Natural killer cell treated with Interleukin-12 subunit alpha and Interleukin-12 subunit beta and Interleukin-15 and Interleukin-18, amount 100 ng/mL, for 72 hours (primary cell): ENCODE data around the gene LRPAP1. TPM values are rescaled to one million over a fixed set of nuclear protein-coding genes. Genes with fewer than 3 reads are reported as not detected.
"Not testable (repeated sequence)": the region's sequence is repeated elsewhere in the genome, so short reads cannot be mapped to it uniquely, and the experiment has no call there.

Experiments
- ATAC-seq, 2 donors: fragments of 150-1000 bp; cut with Tn5 transposase in 1 of 2; sonication (Bioruptor Pico), chemical (Tn5 transposase) in 1 of 2; 2 replicates each; pipeline ENCODE4 v1.10.0; 2021
- DNase-seq: peaks from one replicate; pipeline ENCODE4 v3.0.0; 2022; ENCODE audit warnings: low spot score
- H3K27ac Mint-ChIP-seq, 2 donors: 1 replicate in 1 of 2; 2 replicates in 1 of 2; pipeline ENCODE4 v1.8.0; 2022; ENCODE audit warnings: mixed read lengths in 2 of 2, mild to moderate bottlenecking in 1 of 2, moderate library complexity in 1 of 2
- H3K27me3 Mint-ChIP-seq, 2 donors: 1 replicate in 1 of 2; 2 replicates in 1 of 2; pipeline ENCODE4 v1.8.0; 2022; ENCODE audit warnings: mixed read lengths in 2 of 2
- H3K36me3 Mint-ChIP-seq: one replicate; pipeline ENCODE4 v1.8.0; 2022; ENCODE audit warnings: mixed read lengths
- H3K4me1 Mint-ChIP-seq, 2 donors: 1 replicate in 1 of 2; 2 replicates in 1 of 2; pipeline ENCODE4 v1.8.0; 2022; ENCODE audit warnings: low read depth in 2 of 2, mixed read lengths in 2 of 2, mild to moderate bottlenecking in 1 of 2
- H3K4me3 Mint-ChIP-seq: one replicate; pipeline ENCODE4 v1.8.0; 2022; ENCODE audit warnings: mixed read lengths
- H3K9me3 Mint-ChIP-seq: 2 replicates; pipeline ENCODE4 v1.8.0; 2022; ENCODE audit warnings: mixed read lengths
- total RNA-seq, 2 donors: library from RNA; stranded (reverse); gene quantifications; one replicate each; pipeline ENCODE4 v1.2.3, GENCODE V29; 2022

LRPAP1 gene
- 100 to 1,000 TPM; 101 to 118 TPM for total RNA-seq

- ATAC-seq: peak; percentile 96 to 97
- Mint-ChIP-seq H3K9me3 (no peaks in the 10 kb centered on the region), H3K27ac (peak within 1 kb of the TSS; percentile 77 to 93), H3K27me3 (peaks cover 5 to 10% of the 10 kb centered on the region in 2 donors), H3K36me3 (no peaks in the 10 kb centered on the region), H3K4me1 (peaks cover 25 to 31% of the 10 kb centered on the region in 2 donors), H3K4me3 (peak within 1 kb of the TSS; percentile 98)
- peak; percentile 92 for DNase-seq
These were observed at the start of gene LRPAP1 for GRCh38 chr4:3531879-3532750. TSS of gene LRPAP1 (minus strand) at chr4:3532422. CDS start at chr4:3532412, 10 bp downstream.

DNA sequence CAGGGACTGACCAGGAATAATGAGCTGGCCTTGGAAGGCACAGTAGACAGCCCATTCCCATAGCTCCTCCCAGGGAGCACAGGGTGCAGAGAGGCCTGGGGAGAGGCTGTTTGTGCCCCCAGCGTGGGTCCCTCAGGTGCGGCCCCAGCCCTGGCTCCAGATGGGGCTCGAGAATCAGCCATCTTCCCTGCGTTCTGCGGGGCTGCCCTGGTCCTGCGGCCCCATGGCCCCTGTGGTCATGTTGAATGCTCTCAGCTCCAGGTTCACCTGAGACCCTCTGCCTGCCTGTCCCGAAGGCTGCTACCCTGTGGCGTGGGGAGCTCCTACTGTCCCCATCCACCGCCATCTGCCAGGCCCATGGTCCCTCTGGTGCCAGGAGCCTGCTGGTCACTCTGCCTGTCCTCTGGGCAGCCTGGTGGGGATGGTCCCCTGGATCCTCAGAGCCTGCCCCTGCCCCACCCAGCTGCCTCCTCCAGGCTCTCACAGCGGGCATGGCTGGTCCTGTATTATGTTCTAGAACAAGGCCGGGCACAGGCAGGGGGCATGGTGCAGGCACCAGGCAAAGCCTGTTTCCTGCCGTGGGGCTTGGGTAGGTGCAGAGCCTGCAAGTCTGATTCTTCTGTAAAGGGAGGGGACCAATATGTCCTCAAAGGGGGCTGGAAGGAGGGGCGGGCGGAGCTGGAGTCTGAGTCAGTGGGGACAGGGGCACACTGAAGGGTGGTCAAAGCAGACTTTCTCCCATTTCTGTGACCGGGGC is 49.3 kb upstream of the LRPAP1 start:
- ATAC-seq: peak; percentile 15 to 30
- peaks cover 27 to 49% of the 10 kb centered on the region in 2 donors for H3K27me3 Mint-ChIP-seq
- not testable (repeated sequence) for H3K4me1 Mint-ChIP-seq, H3K4me3 Mint-ChIP-seq, H3K36me3 Mint-ChIP-seq, H3K9me3 Mint-ChIP-seq, DNase-seq, H3K27ac Mint-ChIP-seq

DNA sequence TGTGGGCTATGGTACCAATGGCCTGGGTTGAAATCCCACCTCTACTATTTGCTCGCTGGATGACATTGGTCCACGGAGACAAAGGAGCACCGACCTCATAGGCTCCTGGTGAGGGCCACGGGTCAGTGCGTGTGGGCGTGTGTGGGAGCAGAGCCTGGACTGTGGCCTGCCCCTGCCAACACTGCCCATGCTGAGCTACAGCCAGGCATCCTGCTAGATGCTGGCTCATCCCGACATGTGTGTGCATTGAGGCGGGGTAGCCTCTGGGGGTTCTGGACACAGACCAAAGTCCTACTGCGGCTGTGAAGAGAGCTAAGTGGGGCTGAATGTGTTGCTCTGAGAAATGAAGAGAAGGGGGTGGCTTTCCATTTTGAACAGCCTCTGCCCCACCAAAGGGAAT is 48.6 kb upstream of the LRPAP1 start:
- not testable (repeated sequence) for H3K36me3 Mint-ChIP-seq, H3K4me3 Mint-ChIP-seq, DNase-seq, H3K9me3 Mint-ChIP-seq, H3K27ac Mint-ChIP-seq, ATAC-seq, H3K4me1 Mint-ChIP-seq
- peaks cover 27 to 49% of the 10 kb centered on the region in 2 donors for H3K27me3 Mint-ChIP-seq

DNA sequence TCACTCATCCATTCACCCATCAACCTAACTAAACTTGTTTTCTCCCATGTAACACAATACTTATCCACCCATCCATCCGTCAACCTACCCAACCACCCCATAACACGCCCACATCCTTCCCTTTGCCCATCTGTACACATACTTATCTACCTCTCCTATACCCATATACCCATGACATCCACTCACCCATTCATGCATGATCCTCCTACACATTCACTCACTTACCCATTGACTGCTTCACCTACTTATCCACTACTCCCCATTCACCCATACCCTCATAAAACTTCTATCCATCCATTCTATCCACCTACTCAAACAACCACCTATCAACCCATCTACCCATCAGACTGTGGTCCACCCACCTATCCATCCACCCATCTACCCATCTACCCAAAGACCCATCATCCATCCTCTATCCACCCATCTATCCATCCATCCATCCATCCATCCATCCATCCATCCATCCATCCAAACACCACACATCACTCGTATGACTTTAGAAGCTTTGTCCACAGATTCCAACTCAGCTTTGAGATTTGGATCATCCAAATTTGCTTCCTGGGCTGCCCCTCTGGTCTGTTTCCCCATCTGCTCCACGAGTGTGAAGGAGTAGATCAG is 46.4 kb upstream of the LRPAP1 start:
- peaks cover 24 to 46% of the 10 kb centered on the region in 2 donors for H3K27me3 Mint-ChIP-seq
- H3K36me3 Mint-ChIP-seq, H3K4me3 Mint-ChIP-seq, H3K27ac Mint-ChIP-seq, DNase-seq, H3K9me3 Mint-ChIP-seq, H3K4me1 Mint-ChIP-seq, ATAC-seq: not testable (repeated sequence)

DNA sequence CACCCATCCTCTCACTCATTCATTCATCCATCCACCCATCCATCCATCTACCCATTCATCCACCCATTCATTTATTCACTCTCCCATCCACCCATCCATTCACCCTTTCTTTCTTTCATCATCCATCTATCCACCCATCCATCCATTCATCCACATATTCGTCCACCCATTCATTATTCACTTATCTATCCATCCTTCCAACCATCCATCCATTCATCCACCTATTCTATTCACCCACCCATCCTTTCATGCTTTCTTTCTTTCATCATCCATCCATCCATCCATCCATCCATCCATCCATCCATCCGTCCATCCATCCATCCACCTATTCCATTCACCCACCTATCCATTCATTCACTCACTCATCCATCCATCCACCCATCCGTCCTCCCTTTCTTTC is 45.8 kb upstream of the LRPAP1 start:
- not testable (repeated sequence) for DNase-seq, H3K9me3 Mint-ChIP-seq, H3K27ac Mint-ChIP-seq, ATAC-seq, H3K36me3 Mint-ChIP-seq, H3K4me1 Mint-ChIP-seq, H3K4me3 Mint-ChIP-seq
- H3K27me3 Mint-ChIP-seq: peaks cover 22 to 40% of the 10 kb centered on the region in 2 donors

- H3K4me1 Mint-ChIP-seq, H3K27ac Mint-ChIP-seq, DNase-seq, ATAC-seq, H3K4me3 Mint-ChIP-seq, H3K36me3 Mint-ChIP-seq, H3K9me3 Mint-ChIP-seq: not testable (repeated sequence)
- H3K27me3 Mint-ChIP-seq: peaks cover 19 to 34% of the 10 kb centered on the region in 2 donors
These were observed 45.1 kb upstream of the LRPAP1 start for GRCh38 chr4:3577208-3577892.

GRCh38 chr4:3576533-3577207 is 44.4 kb upstream of the LRPAP1 start:
- H3K4me1 Mint-ChIP-seq, H3K9me3 Mint-ChIP-seq, H3K27ac Mint-ChIP-seq, DNase-seq, H3K36me3 Mint-ChIP-seq, H3K4me3 Mint-ChIP-seq: not testable (repeated sequence)
- H3K27me3 Mint-ChIP-seq: peaks cover 19 to 32% of the 10 kb centered on the region in 2 donors
- ATAC-seq: peak in 1 of 2 donors; percentile 5

DNA sequence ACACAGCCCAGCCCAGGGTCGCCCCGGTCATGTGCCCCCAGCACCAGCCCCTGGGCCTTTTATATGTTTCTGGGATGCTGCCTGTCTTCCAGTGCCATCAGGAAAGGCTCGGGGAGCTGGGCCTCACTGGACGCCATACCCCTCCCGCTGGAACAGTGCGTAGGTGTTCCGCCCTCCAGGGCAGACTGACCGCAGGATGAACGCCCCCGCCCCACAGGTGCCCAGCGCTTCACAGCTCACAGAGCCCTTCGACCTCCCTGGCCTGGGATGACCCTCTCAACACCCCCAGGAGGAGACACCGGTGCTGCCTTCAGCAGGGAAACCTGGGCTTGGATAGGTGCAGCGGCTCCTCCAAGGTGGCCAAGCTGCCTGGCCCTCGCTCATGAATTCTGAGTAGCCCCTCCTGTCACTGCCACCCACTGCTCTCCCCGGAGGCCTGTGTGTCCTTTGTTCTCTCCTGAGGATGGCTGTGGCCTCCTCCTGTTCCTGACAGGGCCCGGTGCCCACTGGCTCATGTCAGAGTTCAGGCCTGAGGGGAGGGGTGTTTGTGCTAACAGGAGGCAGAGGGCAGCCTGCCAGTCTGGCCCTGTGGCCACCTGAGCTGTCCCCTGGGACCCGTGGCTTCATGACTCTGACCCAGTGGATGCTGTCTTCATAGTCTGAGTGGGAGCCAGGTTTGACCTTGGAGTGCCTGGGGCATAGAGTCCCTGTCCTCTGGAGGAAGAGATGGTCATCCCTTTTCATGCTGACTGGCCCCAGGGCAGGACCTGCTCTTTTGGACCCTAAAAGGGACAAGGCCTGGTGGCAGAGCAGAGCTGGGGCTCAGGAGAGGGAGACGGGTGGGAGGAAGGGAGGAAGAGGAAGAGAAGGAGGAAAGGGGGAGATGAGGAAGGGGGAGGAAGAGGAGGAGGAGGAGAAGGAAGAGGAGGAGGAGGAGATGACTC is 43.5 kb upstream of the LRPAP1 start:
- not testable (repeated sequence) for H3K4me3 Mint-ChIP-seq, DNase-seq, H3K36me3 Mint-ChIP-seq, H3K4me1 Mint-ChIP-seq, H3K27ac Mint-ChIP-seq, H3K9me3 Mint-ChIP-seq
- peak in 1 of 2 donors; percentile 22 for ATAC-seq
- H3K27me3 Mint-ChIP-seq: peaks cover 19 to 31% of the 10 kb centered on the region in 2 donors

DNA sequence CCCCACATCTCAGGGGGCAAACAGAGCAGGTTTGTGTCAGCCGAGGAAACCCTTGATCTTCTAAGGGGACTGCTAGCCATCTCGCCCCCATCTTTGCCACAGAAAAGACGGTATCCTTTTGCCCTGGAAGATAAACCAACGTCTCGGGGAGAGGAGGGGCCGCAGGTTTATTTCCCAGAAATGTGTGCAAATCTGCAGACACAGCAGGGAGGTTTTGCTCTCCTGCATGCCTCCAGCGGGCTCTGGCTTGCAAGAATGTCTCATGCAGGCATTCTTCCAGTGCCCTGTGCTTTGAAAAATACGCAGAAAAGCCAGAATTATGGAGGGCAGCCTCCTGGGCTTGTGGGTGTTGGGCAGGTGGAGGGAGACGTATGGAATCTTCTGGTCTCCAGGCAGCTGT is 42.6 kb upstream of the LRPAP1 start:
- not testable (repeated sequence) for ATAC-seq, H3K4me3 Mint-ChIP-seq, H3K36me3 Mint-ChIP-seq, H3K9me3 Mint-ChIP-seq, H3K4me1 Mint-ChIP-seq, H3K27ac Mint-ChIP-seq, DNase-seq
- peaks cover 11 to 23% of the 10 kb centered on the region in 2 donors for H3K27me3 Mint-ChIP-seq

DNA sequence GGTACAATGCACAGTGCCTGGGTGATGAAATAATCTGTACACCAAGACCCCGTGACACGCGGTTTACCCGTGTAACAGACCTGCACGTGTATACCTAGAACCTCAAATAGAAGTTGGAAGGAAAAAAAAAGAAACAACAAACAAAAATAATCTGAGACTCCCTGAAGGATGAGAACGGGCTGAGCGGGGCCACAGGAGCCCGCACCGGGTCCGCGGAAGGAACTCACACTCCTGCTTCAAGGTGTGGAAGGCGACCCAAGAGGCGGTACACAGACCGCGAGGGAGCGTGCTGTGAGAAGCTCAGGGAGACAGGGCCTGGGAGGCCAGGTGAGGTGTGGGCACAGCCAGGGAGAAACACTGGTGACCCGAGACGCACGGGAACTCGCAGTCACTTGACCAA is 42.1 kb upstream of the LRPAP1 start:
- H3K4me1 Mint-ChIP-seq, H3K36me3 Mint-ChIP-seq, ATAC-seq, H3K27ac Mint-ChIP-seq, DNase-seq, H3K9me3 Mint-ChIP-seq, H3K4me3 Mint-ChIP-seq: not testable (repeated sequence)
- peaks cover 11 to 18% of the 10 kb centered on the region in 2 donors for H3K27me3 Mint-ChIP-seq

- no peaks in the 10 kb centered on the region for H3K36me3 Mint-ChIP-seq
- peaks cover 4 to 5% of the 10 kb centered on the region in 2 donors for H3K27me3 Mint-ChIP-seq
- ATAC-seq (no peak), DNase-seq (no peak)
- no peaks in the 10 kb centered on the region for H3K4me1 Mint-ChIP-seq
- H3K4me3 Mint-ChIP-seq: no peak overlapping the region
- no peaks in the 10 kb centered on the region for H3K9me3 Mint-ChIP-seq
- H3K27ac Mint-ChIP-seq: no peak overlapping the region
These were observed 40.9 kb upstream of the LRPAP1 start for GRCh38 chr4:3573131-3573530.

GRCh38 chr4:3572363-3572762 is 40.1 kb upstream of the LRPAP1 start:
- H3K9me3 Mint-ChIP-seq: no peaks in the 10 kb centered on the region
- peak; percentile 54 for DNase-seq
- H3K27ac Mint-ChIP-seq: no peak overlapping the region
- no peak for ATAC-seq
- H3K4me1 Mint-ChIP-seq: no peaks in the 10 kb centered on the region
- no peak overlapping the region for H3K4me3 Mint-ChIP-seq
- H3K27me3 Mint-ChIP-seq: no peaks in the 10 kb centered on the region
- H3K36me3 Mint-ChIP-seq: no peaks in the 10 kb centered on the region
